HCT116 (cell line): Measurements from ENCODE around the gene CDH23.

Experiments
- CEBPB ChIP-seq: IDR thresholded peaks from 2 replicates; pipeline ENCODE4 v1.6.1; 2012; ENCODE audit warnings: low read depth
- CTCF ChIP-seq, 3 experiments: fragments of 200-600 bp in 1 of 3; sonication (generic) in 1 of 3; IDR thresholded peaks in 2 of 3; conservative IDR thresholded peaks in 1 of 3; 2 replicates each; pipeline ENCODE4 v1.5.1; 2012 to 2017; ENCODE audit warnings: low read depth in 2 of 3, low read length in 2 of 3, antibody characterized with exemption in 1 of 3, borderline replicate concordance in 1 of 3, control low read depth in 1 of 3, mild to moderate bottlenecking in 1 of 3, mixed read lengths in 1 of 3, mixed run types in 1 of 3, moderate library complexity in 1 of 3; ENCODE audit not compliant: insufficient read depth in 1 of 3
- EGR1 ChIP-seq: IDR thresholded peaks from 2 replicates; pipeline ENCODE4 v1.6.1; 2012; ENCODE audit warnings: low read depth
- POLR2A ChIP-seq: IDR thresholded peaks from 2 replicates; pipeline ENCODE4 v1.7.0; 2011; ENCODE audit warnings: borderline replicate concordance; ENCODE audit not compliant: insufficient read depth, insufficient read length; ENCODE audit errors: extremely low read depth
- RAD21 ChIP-seq: IDR thresholded peaks from 2 replicates; pipeline ENCODE4 v1.6.1; 2012; ENCODE audit warnings: low read depth, mild to moderate bottlenecking

DNA sequence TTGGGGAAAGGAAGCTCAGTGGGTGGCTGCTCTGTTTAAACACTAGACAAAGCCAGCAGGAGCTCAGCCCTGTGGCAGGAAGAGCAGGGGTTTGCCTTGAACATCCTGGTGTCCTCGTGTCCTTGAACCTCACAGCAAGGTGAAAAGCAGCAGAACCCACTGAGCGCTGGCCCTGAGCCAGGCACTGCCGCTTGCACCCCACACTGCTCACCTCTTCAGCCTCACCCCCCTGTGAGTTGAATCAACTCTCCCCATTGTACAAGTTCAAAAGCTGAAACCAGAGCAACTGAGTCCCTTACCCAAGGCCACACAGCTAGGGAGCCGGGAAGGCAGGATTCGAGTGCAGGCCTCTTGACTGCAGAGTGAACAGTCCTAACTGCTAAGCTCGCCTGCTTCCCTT is 45.6 kb upstream of the CDH23 start:
- TF ChIP-seq CTCF (IDR thresholded peaks at IDR 0.05 in 2 of 3, conservative IDR thresholded peaks at IDR 0.05 in 1 of 3; ENCODE audit: borderline replicate concordance in 1 of 3, insufficient read depth in 1 of 3, low read depth in 2 of 3, low read length in 2 of 3) (no peak), POLR2A (no peak), EGR1 (no peak), RAD21 (no peak), CEBPB (no peak)
